Measurements from ENCODE around the gene TBC1D5.

- TF ChIP-seq POLR2AphosphoS5 (IDR thresholded peaks at IDR 0.05; ENCODE audit: low read depth, low read length) (no peak), CTCF (IDR thresholded peaks at IDR 0.05) (no peak), REST (IDR thresholded peaks at IDR 0.05; ENCODE audit: insufficient read depth in 1 of 2, low read depth in 2 of 2, low read length in 1 of 2) (no peak), SIN3A (IDR thresholded peaks at IDR 0.05; ENCODE audit: borderline replicate concordance, insufficient read depth, low read depth, low read length) (no peak)
Measured at GRCh38 chr3:17349093-17349492, 393.3 kb downstream of the TBC1D5 start.

All from Panc1 (cell line).